D721Med (cell line): ENCODE data around the gene LPAR1.

Experiments used
- DNase-seq: peaks from one replicate; pipeline ENCODE4 v3.0.0; 2011; ENCODE audit warnings: low spot score; ENCODE audit not compliant: insufficient read length
- FAIRE-seq: peaks from 2 replicates; lab custom pipeline; 2011; peaks lifted over from hg19 to GRCh38; lab: Jason Lieb, UNC
- CTCF ChIP-seq: IDR thresholded peaks from 2 replicates; pipeline ENCODE4 v1.5.1; 2012; ENCODE audit warnings: mild to moderate bottlenecking, control low read depth; ENCODE audit not compliant: insufficient read depth; ENCODE audit errors: missing control alignments

The LPAR1 gene

DNA sequence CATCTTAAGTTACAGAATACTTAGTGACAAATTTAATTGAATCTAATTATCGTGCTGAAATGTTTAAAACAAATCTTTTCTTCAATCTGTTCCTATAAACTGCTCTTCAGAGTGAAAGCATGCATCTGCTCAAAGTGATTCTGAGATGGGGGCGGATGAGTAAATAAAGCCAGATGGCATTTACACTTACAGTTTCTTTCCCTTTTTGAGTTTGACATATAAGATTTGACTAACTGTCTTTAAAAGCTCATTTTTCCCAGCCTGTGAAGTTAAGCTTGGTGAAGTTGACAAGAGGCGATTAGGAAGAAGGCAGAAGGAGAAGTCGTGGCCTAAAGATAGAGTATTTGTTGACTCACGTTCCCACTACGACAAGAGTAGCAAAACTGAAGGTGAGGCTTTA lies 137.4 kb downstream of the LPAR1 start:
- no peak for TF ChIP-seq CTCF
- FAIRE-seq (no peak), DNase-seq (no peak)

DNA sequence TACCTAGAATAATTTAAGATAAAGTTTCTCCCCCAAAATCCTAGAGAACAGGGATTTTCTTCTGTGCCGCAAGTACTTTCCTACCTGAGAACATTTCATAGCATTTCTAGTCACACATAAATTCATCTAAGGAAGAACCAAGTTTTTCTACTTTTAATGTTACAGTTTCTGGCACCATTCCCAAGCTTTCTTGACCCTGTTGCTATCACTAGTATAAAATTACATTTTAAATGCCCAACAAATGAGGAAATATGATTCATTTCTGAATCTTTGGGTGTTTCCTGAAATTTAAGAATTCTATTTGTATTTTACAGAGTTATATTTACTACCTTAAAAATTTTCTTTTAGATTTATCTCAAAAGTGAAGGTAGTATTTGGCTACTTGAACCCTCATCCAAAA lies 137.8 kb downstream of the LPAR1 start:
- FAIRE-seq (no peak), DNase-seq (no peak)
- no peak for TF ChIP-seq CTCF

GRCh38 chr9:110898866-110899265 lies 139.4 kb downstream of the LPAR1 start:
- TF ChIP-seq CTCF, result no peak
- FAIRE-seq (no peak), DNase-seq (no peak)

DNA sequence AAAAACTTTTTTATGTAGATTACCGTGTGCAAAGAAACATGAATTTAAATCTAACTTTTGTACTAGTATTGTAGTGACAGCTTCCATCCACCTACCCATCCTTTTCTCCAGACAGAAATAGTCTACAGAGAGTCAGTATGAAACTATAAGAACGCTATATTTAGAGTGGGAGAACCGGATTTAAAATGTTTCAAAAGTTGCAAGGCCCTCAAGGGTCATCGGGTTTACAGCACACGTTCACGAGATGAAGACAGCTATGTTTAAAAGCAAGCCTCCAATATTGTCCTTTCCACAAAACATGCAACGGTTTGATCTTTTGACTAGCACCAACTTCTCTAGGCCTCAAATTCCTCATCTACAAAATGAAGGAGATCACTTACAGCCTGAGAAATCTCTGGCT lies 139.9 kb downstream of the LPAR1 start:
- DNase-seq (no peak), FAIRE-seq (no peak)
- no peak for TF ChIP-seq CTCF

DNA sequence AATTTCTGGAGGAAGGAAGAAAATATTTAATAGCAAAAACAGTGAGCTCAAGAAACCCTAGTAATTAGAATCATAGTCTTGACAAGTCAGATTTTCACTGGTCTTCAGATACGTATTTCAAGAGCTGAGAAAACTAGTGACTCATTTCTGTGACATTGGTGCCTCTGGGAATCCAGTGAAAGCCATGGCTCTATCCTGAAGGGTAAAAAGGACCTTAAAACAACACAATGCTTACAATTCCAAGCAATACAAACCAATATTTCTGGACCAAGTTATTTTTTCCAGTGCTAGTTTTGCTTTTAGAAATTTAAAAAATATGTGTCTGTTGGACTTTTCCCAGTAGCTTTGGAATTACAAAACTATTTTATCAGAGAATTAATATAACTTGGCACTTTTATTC lies 140.3 kb downstream of the LPAR1 start:
- no peak for FAIRE-seq
- TF ChIP-seq CTCF, result no peak
- no peak for DNase-seq

DNA sequence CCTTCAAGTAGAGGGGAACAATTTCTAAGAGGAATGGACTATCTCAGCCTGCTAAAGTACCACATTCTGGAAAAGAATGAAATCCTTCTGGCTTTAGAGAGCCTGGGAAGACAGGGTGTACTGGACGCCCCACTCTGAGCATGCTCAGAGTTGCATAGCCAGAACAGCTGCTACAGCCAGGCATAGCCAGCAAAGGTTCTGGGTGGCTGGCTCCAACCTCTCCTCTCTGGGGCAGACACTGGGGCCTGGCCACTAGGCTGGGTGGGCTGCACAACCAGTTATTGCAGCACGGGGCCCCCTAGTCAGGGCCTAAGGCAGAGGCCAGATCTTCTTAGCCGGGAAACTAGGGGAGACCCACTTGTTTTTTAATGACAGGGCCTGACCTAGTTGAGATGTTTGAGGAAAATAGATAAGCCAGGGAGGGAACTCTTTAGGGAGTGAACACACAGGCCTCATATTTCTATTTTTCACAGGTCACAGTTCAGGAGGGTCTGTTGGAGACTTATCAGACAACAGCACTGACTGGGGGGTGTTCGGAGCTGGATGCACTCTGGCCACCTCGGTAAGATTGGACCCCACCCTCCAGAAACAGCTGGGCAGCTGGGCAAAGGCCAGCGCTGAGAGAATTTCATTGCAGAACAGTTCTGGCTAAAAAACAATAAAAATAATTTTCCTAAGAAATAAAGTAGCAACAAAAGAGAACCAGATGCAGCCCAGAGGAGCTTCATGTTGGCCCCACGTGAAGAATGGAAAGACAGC lies 142.9 kb downstream of the LPAR1 start:
- no peak for TF ChIP-seq CTCF
- FAIRE-seq (no peak), DNase-seq (no peak)

DNA sequence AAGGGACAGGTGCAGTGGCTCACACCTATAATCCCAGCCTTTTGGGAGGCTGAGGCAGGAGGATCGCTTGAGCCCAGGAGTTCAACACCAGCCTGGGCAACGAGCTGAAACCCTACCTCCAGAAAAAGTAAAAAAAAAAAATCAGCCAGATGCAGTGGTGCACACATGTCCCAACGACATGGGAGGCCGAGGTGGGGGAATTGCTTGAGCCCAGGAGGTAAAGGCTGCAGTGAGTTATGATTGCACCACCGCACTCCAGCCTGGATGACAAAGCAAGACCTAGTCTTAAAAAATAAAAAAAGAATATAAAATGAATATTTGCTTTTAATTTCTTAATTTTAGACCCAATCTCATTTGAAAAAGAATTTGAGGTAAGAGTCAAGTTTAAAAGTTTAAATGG lies 143.5 kb downstream of the LPAR1 start:
- FAIRE-seq, result no peak
- no peak for TF ChIP-seq CTCF
- DNase-seq, result no peak
